ENCODE results near the gene RIC8B.

The RIC8B gene

DNA sequence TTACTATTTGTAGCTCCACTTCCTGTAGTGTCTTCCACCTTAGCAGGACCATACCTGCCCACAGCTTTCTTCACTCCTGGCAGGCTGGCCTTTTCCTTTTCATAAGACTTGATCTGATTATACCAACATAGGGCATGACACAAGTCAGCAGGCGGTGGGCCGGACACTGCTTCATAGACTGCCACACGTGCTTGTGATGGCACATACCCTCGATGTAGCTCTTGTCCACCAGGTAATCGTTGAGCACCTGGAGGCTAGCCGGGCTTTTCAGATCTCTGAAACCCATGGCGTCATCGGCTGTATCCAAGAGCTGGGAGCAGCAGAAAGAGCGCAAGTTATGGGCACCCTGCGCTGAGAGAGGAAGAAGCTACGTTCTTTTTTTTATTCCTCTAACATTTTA is 127.6 kb downstream of the RIC8B start:
- no peaks in the 10 kb centered on the region for H3K36me3 ChIP-seq (ENCODE audit: control insufficient read depth, low read length)
- H3K9me2 ChIP-seq (replicated peaks; ENCODE audit: control insufficient read depth, low read length), result no peaks in the 10 kb centered on the region
- no peak overlapping the region for H3K27ac ChIP-seq (ENCODE audit: low read depth, low read length)
- H3K4me3 ChIP-seq (ENCODE audit: low read length), result no peak overlapping the region
- H3K27me3 ChIP-seq (ENCODE audit: control insufficient read depth, low read length), result peaks cover 50% of the 10 kb centered on the region
- no peaks in the 10 kb centered on the region for H4K20me1 ChIP-seq (ENCODE audit: control insufficient read depth, insufficient read depth, low read depth, low read length)
- H3K4me1 ChIP-seq (ENCODE audit: control insufficient read depth, low read length), result no peaks in the 10 kb centered on the region
- no peak overlapping the region for H3K4me2 ChIP-seq (ENCODE audit: low read length)
- no peaks in the 10 kb centered on the region for H3F3A ChIP-seq (ENCODE audit: control insufficient read depth, insufficient read depth)
- H3K9me3 ChIP-seq (ENCODE audit: control insufficient read depth, insufficient read depth, low read length), result no peaks in the 10 kb centered on the region
- no peak for TF ChIP-seq EZH2phosphoT487 (IDR thresholded peaks at IDR 0.05; ENCODE audit: borderline replicate concordance, low read length)
- TF ChIP-seq, protein P1, sequence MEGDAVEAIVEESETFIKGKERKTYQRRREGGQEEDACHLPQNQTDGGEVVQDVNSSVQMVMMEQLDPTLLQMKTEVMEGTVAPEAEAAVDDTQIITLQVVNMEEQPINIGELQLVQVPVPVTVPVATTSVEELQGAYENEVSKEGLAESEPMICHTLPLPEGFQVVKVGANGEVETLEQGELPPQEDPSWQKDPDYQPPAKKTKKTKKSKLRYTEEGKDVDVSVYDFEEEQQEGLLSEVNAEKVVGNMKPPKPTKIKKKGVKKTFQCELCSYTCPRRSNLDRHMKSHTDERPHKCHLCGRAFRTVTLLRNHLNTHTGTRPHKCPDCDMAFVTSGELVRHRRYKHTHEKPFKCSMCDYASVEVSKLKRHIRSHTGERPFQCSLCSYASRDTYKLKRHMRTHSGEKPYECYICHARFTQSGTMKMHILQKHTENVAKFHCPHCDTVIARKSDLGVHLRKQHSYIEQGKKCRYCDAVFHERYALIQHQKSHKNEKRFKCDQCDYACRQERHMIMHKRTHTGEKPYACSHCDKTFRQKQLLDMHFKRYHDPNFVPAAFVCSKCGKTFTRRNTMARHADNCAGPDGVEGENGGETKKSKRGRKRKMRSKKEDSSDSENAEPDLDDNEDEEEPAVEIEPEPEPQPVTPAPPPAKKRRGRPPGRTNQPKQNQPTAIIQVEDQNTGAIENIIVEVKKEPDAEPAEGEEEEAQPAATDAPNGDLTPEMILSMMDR (IDR thresholded peaks at IDR 0.05; ENCODE audit: low read depth, low read length, poor library complexity, severe bottlenecking), result no peak
- H3K79me2 ChIP-seq (ENCODE audit: control insufficient read depth, low read length), result no peaks in the 10 kb centered on the region

DNA sequence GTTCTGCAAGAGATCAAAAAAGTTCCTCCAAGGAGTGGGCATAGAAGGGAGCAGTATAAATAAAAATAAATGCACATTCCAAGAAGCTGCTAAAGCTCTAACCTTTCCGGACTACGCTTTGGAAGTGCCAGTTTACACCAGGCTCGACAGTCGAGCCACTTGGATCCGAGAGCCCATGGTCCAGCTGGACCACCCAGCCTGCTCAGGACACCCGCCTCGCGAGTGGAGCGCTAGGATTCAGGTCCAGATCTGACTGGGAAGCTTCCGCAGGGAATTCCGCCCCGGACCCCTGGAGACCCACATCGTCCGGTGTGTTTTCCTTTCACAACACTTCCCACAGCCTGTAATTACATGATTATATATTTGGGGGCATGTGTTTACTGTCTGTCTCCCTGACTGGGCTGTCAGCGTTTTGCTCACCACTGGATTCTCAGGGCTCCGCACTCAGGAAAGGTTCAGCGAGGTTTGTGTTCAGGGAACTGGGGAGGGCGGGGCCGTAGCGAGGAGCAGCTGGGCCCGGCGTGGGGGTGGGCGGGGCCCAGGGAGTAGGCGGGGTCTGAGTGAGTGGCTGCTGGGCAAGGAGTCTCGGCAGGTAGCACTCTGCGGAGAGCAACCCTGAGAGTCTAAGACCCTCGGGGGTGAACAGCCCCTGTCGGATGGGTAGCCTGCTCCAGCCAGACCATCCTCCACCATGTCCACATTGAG is 128.9 kb downstream of the RIC8B start:
- H3K36me3 ChIP-seq (ENCODE audit: control insufficient read depth, low read length), result no peaks in the 10 kb centered on the region
- TF ChIP-seq, protein P1 (IDR thresholded peaks at IDR 0.05; ENCODE audit: low read depth, low read length, poor library complexity, severe bottlenecking), result no peak
- no peak for TF ChIP-seq EZH2phosphoT487 (IDR thresholded peaks at IDR 0.05; ENCODE audit: borderline replicate concordance, low read length)
- no peak overlapping the region for H3K4me3 ChIP-seq (ENCODE audit: low read length)
- H3K4me1 ChIP-seq (ENCODE audit: control insufficient read depth, low read length), result no peaks in the 10 kb centered on the region
- H3K9me2 ChIP-seq (replicated peaks; ENCODE audit: control insufficient read depth, low read length), result no peaks in the 10 kb centered on the region
- no peaks in the 10 kb centered on the region for H3K79me2 ChIP-seq (ENCODE audit: control insufficient read depth, low read length)
- H3K9me3 ChIP-seq (ENCODE audit: control insufficient read depth, insufficient read depth, low read length), result no peaks in the 10 kb centered on the region
- no peak overlapping the region for H3K4me2 ChIP-seq (ENCODE audit: low read length)
- peaks cover 56% of the 10 kb centered on the region for H3K27me3 ChIP-seq (ENCODE audit: control insufficient read depth, low read length)
- no peak overlapping the region for H3K27ac ChIP-seq (ENCODE audit: low read depth, low read length)
- no peaks in the 10 kb centered on the region for H4K20me1 ChIP-seq (ENCODE audit: control insufficient read depth, insufficient read depth, low read depth, low read length)
- no peaks in the 10 kb centered on the region for H3F3A ChIP-seq (ENCODE audit: control insufficient read depth, insufficient read depth)

DNA sequence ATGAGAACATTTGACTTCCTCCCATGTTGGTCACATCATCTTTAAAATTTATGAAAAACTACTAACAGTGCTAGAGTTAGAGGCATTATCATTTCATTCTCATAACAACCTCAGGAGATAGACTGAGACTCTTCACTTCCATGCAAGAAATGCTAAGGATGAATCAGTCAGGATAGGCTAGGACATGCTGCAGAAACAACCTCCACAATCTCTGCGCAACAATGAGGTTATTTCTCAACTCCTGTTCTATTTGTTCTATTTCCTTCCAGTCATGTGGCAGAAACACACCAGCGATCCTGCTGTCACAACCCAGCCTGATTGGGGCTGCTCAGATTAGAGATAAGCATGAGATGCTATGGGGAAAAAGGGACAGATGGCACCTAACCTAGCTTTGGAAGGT is 132.2 kb downstream of the RIC8B start:
- H3K27me3 ChIP-seq (ENCODE audit: control insufficient read depth, low read length), result peaks cover 69% of the 10 kb centered on the region

DNA sequence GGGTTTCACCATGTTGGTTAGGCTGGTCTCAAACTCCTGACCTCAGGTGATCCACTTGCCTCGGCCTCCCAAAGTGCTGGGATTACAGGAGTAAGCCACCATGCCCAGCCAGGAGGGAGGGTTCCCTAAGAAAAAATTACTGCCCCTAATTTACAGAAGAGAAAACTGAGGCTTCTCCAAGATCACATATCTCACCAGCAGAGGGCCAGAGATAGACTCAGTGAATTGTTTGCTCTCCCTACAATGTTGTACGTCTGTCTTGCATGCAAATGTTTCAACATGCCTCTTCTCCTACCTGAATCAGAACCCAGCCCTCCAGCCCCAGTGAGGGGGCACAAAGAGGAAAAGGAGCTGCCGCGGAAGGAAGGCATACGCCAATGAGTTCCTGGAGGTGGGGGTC is 132.9 kb downstream of the RIC8B start:
- Histone ChIP-seq H3K4me3 (ENCODE audit: low read length) (no peak overlapping the region), H3K4me2 (ENCODE audit: low read length) (no peak overlapping the region), H3K36me3 (ENCODE audit: control insufficient read depth, low read length) (no peaks in the 10 kb centered on the region), H3K9me3 (ENCODE audit: control insufficient read depth, insufficient read depth, low read length) (no peaks in the 10 kb centered on the region), H3K4me1 (ENCODE audit: control insufficient read depth, low read length) (peaks cover 12% of the 10 kb centered on the region), H3F3A (ENCODE audit: control insufficient read depth, insufficient read depth) (no peaks in the 10 kb centered on the region), H3K79me2 (ENCODE audit: control insufficient read depth, low read length) (no peaks in the 10 kb centered on the region), H3K27me3 (ENCODE audit: control insufficient read depth, low read length) (peaks cover 70% of the 10 kb centered on the region), H3K27ac (ENCODE audit: low read depth, low read length) (no peak overlapping the region), H4K20me1 (ENCODE audit: control insufficient read depth, insufficient read depth, low read depth, low read length) (peaks cover 3% of the 10 kb centered on the region; the same call in 1 of the 2 replicates), H3K9me2 (replicated peaks; ENCODE audit: control insufficient read depth, low read length) (no peaks in the 10 kb centered on the region)
- no peak for TF ChIP-seq EZH2phosphoT487 (IDR thresholded peaks at IDR 0.05; ENCODE audit: borderline replicate concordance, low read length)
- TF ChIP-seq, protein P1 (IDR thresholded peaks at IDR 0.05; ENCODE audit: low read depth, low read length, poor library complexity, severe bottlenecking), result no peak

More for the DNA sequence above, 132.2 kb downstream of the RIC8B start:
- Histone ChIP-seq H3K4me1 (ENCODE audit: control insufficient read depth, low read length) (peaks cover 12% of the 10 kb centered on the region), H3K9me3 (ENCODE audit: control insufficient read depth, insufficient read depth, low read length) (no peaks in the 10 kb centered on the region), H4K20me1 (ENCODE audit: control insufficient read depth, insufficient read depth, low read depth, low read length) (peaks cover 3% of the 10 kb centered on the region; the same call in 1 of the 2 replicates), H3K36me3 (ENCODE audit: control insufficient read depth, low read length) (no peaks in the 10 kb centered on the region), H3K27ac (ENCODE audit: low read depth, low read length) (no peak overlapping the region), H3K79me2 (ENCODE audit: control insufficient read depth, low read length) (no peaks in the 10 kb centered on the region), H3K4me3 (ENCODE audit: low read length) (no peak overlapping the region), H3F3A (ENCODE audit: control insufficient read depth, insufficient read depth) (no peaks in the 10 kb centered on the region), H3K9me2 (replicated peaks; ENCODE audit: control insufficient read depth, low read length) (no peaks in the 10 kb centered on the region), H3K4me2 (ENCODE audit: low read length) (no peak overlapping the region)
- no peak for TF ChIP-seq EZH2phosphoT487 (IDR thresholded peaks at IDR 0.05; ENCODE audit: borderline replicate concordance, low read length)
